ENCODE data around the gene C14orf180. TPM values are rescaled to one million over a fixed set of nuclear protein-coding genes. Genes with fewer than 3 reads are reported as not detected.

The C14orf180 gene
- total RNA-seq, 4 donors from 2014 or later, result 0.13 to 1.5 (median 0.53) TPM

DNA sequence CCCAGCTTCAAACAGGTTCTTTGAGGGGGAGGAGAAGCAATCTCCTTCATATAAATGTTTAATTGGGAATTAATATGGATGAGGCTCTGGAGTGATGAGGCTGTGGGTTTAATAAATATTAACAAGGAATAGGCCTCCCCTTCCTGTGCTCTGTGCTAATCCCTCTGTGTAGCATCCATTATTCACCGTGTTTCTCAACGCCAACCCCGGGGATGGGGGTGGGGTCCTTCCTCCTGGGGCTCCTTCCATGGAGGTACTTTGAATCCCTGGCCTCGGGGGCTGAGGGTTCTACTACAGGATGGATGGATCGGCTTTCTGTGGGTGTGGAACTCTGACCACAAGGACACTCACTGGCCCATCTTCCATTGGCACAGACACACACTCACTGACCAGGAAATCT is 59.9 kb downstream of the C14orf180 start:
- 54 to 57% methylated on average over 5 of the region's 5 CpGs for WGBS, 2 donors
- no peaks in the 10 kb centered on the region for H3K4me1 ChIP-seq
- no peak for DNase-seq
- H3K9me3 ChIP-seq, result no peaks in the 10 kb centered on the region
- TF ChIP-seq CTCF (IDR thresholded peaks at IDR 0.05) (no peak), POLR2A (IDR thresholded peaks at IDR 0.05) (no peak)
- H3K27me3 ChIP-seq, result no peaks in the 10 kb centered on the region
- intact Hi-C loops (cut with DNase I), result no loop called here
- H3K4me3 ChIP-seq (replicated peaks in 1 of 3), result no peak overlapping the region
- H3K36me3 ChIP-seq, result no peaks in the 10 kb centered on the region
- no peak overlapping the region for H3K27ac ChIP-seq

Other genes with a start within 250 kb of the C14orf180 start
- 1 to 10 TPM in 1 of 4 donors, not detected in 3; 3.1 TPM for gene TMEM179, start 25.0 kb downstream of the C14orf180 start, total RNA-seq
- 10 to 100 TPM; 35.1 to 54.7 (median 42.5) TPM for gene INF2, start 109.9 kb downstream of the C14orf180 start, total RNA-seq
- 10 to 100 TPM; 13.6 to 26.2 (median 18.9) TPM for gene ADSS1, start 144.5 kb downstream of the C14orf180 start, total RNA-seq
- gene SIVA1, start 173.4 kb downstream of the C14orf180 start, total RNA-seq, result 100 to 1,000 TPM; 137 to 388 (median 239) TPM
- 100 to 1,000 TPM in 3 of 4 donors, 10 to 100 TPM in 1; 99.8 to 179 (median 152) TPM for gene AKT1, start 216.0 kb downstream of the C14orf180 start, total RNA-seq
- 10 to 100 TPM; 12.9 to 29.4 (median 16.8) TPM for gene ZBTB42, start 221.3 kb downstream of the C14orf180 start, total RNA-seq